H9 (cell line): ENCODE measurements around the gene STAC. TPM values are rescaled to one million over a fixed set of nuclear protein-coding genes. Genes with fewer than 3 reads are reported as not detected.

ENCODE experiments used
- DNase-seq: peaks from one replicate; pipeline ENCODE4 v3.0.0-alpha.2; 2017
- H2AFZ ChIP-seq: one replicate; pipeline ENCODE4 v1.6.1; 2013; ENCODE audit warnings: mild to moderate bottlenecking, low read length, control low read depth, moderate library complexity
- H2AK5ac ChIP-seq: 2 replicates; pipeline ENCODE4 v1.6.1; 2013; ENCODE audit warnings: low read length, control low read depth, mixed read lengths; ENCODE audit not compliant: insufficient read length
- H2BK120ac ChIP-seq: one replicate; pipeline ENCODE4 v1.6.1; 2013; ENCODE audit warnings: low read depth, mild to moderate bottlenecking, low read length, control low read depth, inconsistent platforms; ENCODE audit not compliant: poor library complexity, severe bottlenecking
- H2BK12ac ChIP-seq: 2 replicates; pipeline ENCODE4 v1.6.1; 2013; ENCODE audit warnings: low read length, control low read depth, mixed read lengths, low read depth; ENCODE audit not compliant: insufficient read length
- H2BK15ac ChIP-seq: 2 replicates; pipeline ENCODE4 v1.6.1; 2013; ENCODE audit warnings: low read depth, low read length, control low read depth
- H2BK20ac ChIP-seq: one replicate; pipeline ENCODE4 v1.6.1; 2013; ENCODE audit warnings: low read depth, mild to moderate bottlenecking, low read length, control low read depth, inconsistent platforms; ENCODE audit not compliant: poor library complexity, severe bottlenecking
- H2BK5ac ChIP-seq: 2 replicates; pipeline ENCODE4 v1.6.1; 2013; ENCODE audit warnings: low read length, control low read depth, mixed read lengths; ENCODE audit not compliant: insufficient read length
- H3K14ac ChIP-seq: 2 replicates; pipeline ENCODE4 v1.6.1; 2013; ENCODE audit warnings: low read length, control low read depth; ENCODE audit not compliant: insufficient read depth
- H3K18ac ChIP-seq: 2 replicates; pipeline ENCODE4 v1.6.1; 2013; ENCODE audit warnings: low read depth, mild to moderate bottlenecking, mixed read lengths, low read length, control low read depth; ENCODE audit not compliant: insufficient read length
- H3K23ac ChIP-seq: 2 replicates; pipeline ENCODE4 v1.6.1; 2013; ENCODE audit warnings: low read length, control low read depth, mixed read lengths, low read depth; ENCODE audit not compliant: insufficient read length
- H3K23me2 ChIP-seq: 2 replicates; pipeline ENCODE4 v1.6.1; 2013; ENCODE audit warnings: low read depth, mild to moderate bottlenecking, mixed read lengths, low read length, control low read depth; ENCODE audit not compliant: insufficient read length, poor library complexity, severe bottlenecking
- H3K27ac ChIP-seq: 2 replicates; pipeline ENCODE4 v1.5.1; 2013; ENCODE audit warnings: low read length, control low read depth, mixed read lengths, low read depth; ENCODE audit not compliant: insufficient read length
- H3K27me3 ChIP-seq: 2 replicates; pipeline ENCODE4 v1.6.1; 2013; ENCODE audit warnings: low read length, control low read depth, inconsistent platforms; ENCODE audit not compliant: insufficient read depth
- H3K4ac ChIP-seq: 2 replicates; pipeline ENCODE4 v1.6.1; 2013; ENCODE audit warnings: low read depth, mild to moderate bottlenecking, control low read depth, inconsistent platforms, low read length, moderate library complexity
- H3K4me1 ChIP-seq: 2 replicates; pipeline ENCODE4 v1.6.1; 2013; ENCODE audit warnings: low read length, control low read depth, inconsistent platforms; ENCODE audit not compliant: insufficient read depth
- H3K4me2 ChIP-seq: 2 replicates; pipeline ENCODE4 v1.6.1; 2013; ENCODE audit warnings: low read length, control low read depth, mixed read lengths; ENCODE audit not compliant: insufficient read length, insufficient read depth
- H3K56ac ChIP-seq: 2 replicates; pipeline ENCODE4 v1.6.1; 2013; ENCODE audit warnings: low read depth, mild to moderate bottlenecking, mixed read lengths, low read length, control low read depth; ENCODE audit not compliant: insufficient read length
- H3K79me1 ChIP-seq: 2 replicates; pipeline ENCODE4 v1.6.1; 2013; ENCODE audit warnings: low read depth, mild to moderate bottlenecking, moderate library complexity, low read length, control low read depth, inconsistent platforms; ENCODE audit not compliant: insufficient read depth, poor library complexity, severe bottlenecking
- H3K79me2 ChIP-seq: 2 replicates; pipeline ENCODE4 v1.6.1; 2013; ENCODE audit warnings: low read length, control low read depth, inconsistent platforms; ENCODE audit not compliant: insufficient read depth
- H3K9ac ChIP-seq: 2 replicates; pipeline ENCODE4 v1.6.1; 2013; ENCODE audit warnings: low read length, control low read depth, mixed read lengths; ENCODE audit not compliant: insufficient read length; ENCODE audit errors: extremely low read depth
- H3K9me3 ChIP-seq: one replicate; pipeline ENCODE4 v1.6.1; 2013; ENCODE audit warnings: low read depth, low read length, inconsistent platforms; ENCODE audit not compliant: control insufficient read depth
- H3T11ph ChIP-seq: one replicate; pipeline ENCODE4 v1.6.1; 2013; ENCODE audit warnings: mild to moderate bottlenecking, low read length, control low read depth, inconsistent platforms
- H4K20me1 ChIP-seq: one replicate; pipeline ENCODE4 v1.6.1; 2013; ENCODE audit not compliant: control insufficient read depth, insufficient read length, insufficient read depth
- H4K5ac ChIP-seq: 2 replicates; pipeline ENCODE4 v1.6.1; 2013; ENCODE audit warnings: low read depth, mild to moderate bottlenecking, mixed read lengths, low read length, control low read depth; ENCODE audit not compliant: insufficient read length
- H4K8ac ChIP-seq: replicated peaks from 2 replicates; pipeline ENCODE4 v1.6.1; 2013; ENCODE audit warnings: low read length, control low read depth, mixed read lengths, low read depth; ENCODE audit not compliant: insufficient read length
- H4K91ac ChIP-seq: 2 replicates; pipeline ENCODE4 v1.6.1; 2013; ENCODE audit warnings: low read depth, mild to moderate bottlenecking, moderate library complexity, mixed read lengths, low read length, control low read depth; ENCODE audit not compliant: insufficient read length
- H3K27ac Mint-ChIP-seq, 3 experiments: 2 replicates in 2 of 3; 3 replicates in 1 of 3; pipeline ENCODE4 v1.8.0; 2020 to 2021; ENCODE audit warnings: mixed read lengths in 3 of 3, mild to moderate bottlenecking in 1 of 3, moderate library complexity in 1 of 3
- H3K27me3 Mint-ChIP-seq: 2 replicates; pipeline ENCODE4 v1.8.0; 2021; ENCODE audit warnings: low read depth, mild to moderate bottlenecking, moderate library complexity, mixed read lengths
- H3K36me3 Mint-ChIP-seq, 3 experiments: 2 replicates in 2 of 3; 3 replicates in 1 of 3; pipeline ENCODE4 v1.8.0; 2020 to 2021; ENCODE audit warnings: low read depth in 3 of 3, mixed read lengths in 3 of 3; ENCODE audit not compliant: insufficient read depth in 1 of 3
- H3K4me1 Mint-ChIP-seq, 2 experiments: 2 replicates each; pipeline ENCODE4 v1.8.0; 2020; ENCODE audit warnings: mixed read lengths in 2 of 2
- H3K4me3 Mint-ChIP-seq, 2 experiments: 2 replicates in 1 of 2; 3 replicates in 1 of 2; pipeline ENCODE4 v1.8.0; 2020 to 2021; ENCODE audit warnings: mild to moderate bottlenecking in 2 of 2, mixed read lengths in 2 of 2, moderate library complexity in 1 of 2
- H3K9me3 Mint-ChIP-seq, 2 experiments: 2 replicates in 1 of 2; 3 replicates in 1 of 2; pipeline ENCODE4 v1.8.0; 2020; ENCODE audit warnings: mild to moderate bottlenecking in 2 of 2, mixed read lengths in 2 of 2, moderate library complexity in 1 of 2
- CTCF ChIP-seq: fragments of 200-600 bp; sonication (generic); conservative IDR thresholded peaks from 3 replicates; pipeline ENCODE4 v1.8.0; 2021; ENCODE audit warnings: antibody characterized with exemption, mild to moderate bottlenecking
- WGBS: extraction: QIAGEN DNeasy Blood & Tissue Kit; methylation state at CpG from one replicate; pipeline ENCODE4 v1.1.7; 2013; ENCODE audit warnings: missing lambda C conversion rate, low lambda C conversion rate, mixed read lengths; ENCODE audit not compliant: insufficient read length; ENCODE audit errors: extremely low coverage; 5-methylcytosine and 5-hydroxymethylcytosine counted together
- total RNA-seq: library from RNA; stranded (reverse); gene quantifications from 2 replicates; pipeline ENCODE4 v1.2.1, GENCODE V29; 2021

Gene STAC
- total RNA-seq, 1 experiment from 2014 or later = 3.0 TPM

GRCh38 chr3:36444909-36445308, 64.6 kb downstream of the STAC start:
- no peak overlapping the region for H4K5ac ChIP-seq
- no peaks in the 10 kb centered on the region for H4K20me1 ChIP-seq
- no peaks in the 10 kb centered on the region for H3K9me3 ChIP-seq
- DNase-seq = no peak
- Mint-ChIP-seq H3K27me3 (no peaks in the 10 kb centered on the region), H3K4me1 (peaks cover 0 to 8% of the 10 kb centered on the region in 2 experiments; a peak in 2 of 4 replicates), H3K9me3 (no peaks in the 10 kb centered on the region), H3K27ac (no peak overlapping the region), H3K36me3 (peaks cover 0 to 3% (median 2%) of the 10 kb centered on the region in 3 experiments; a peak in 4 of 7 replicates), H3K4me3 (no peak overlapping the region)
- H3K4me2 ChIP-seq = no peak overlapping the region
- H2AK5ac ChIP-seq = no peak overlapping the region
- no peak overlapping the region for H2BK20ac ChIP-seq
- no peak overlapping the region for H2BK120ac ChIP-seq
- H3K79me1 ChIP-seq = no peaks in the 10 kb centered on the region
- H3K23me2 ChIP-seq = no peaks in the 10 kb centered on the region
- no peak overlapping the region for H2AFZ ChIP-seq
- no peak overlapping the region for H2BK12ac ChIP-seq
- no peaks in the 10 kb centered on the region for H3K79me2 ChIP-seq
- no peaks in the 10 kb centered on the region; the same call in 1 of the 2 replicates for H3K4me1 ChIP-seq
- no peak overlapping the region for H3K4ac ChIP-seq
- H3K27ac ChIP-seq = no peak overlapping the region
- no peak overlapping the region for H4K91ac ChIP-seq
- H2BK15ac ChIP-seq = no peak overlapping the region
- H4K8ac ChIP-seq = no peak overlapping the region
- no peaks in the 10 kb centered on the region for H3K27me3 ChIP-seq
- H3K23ac ChIP-seq = no peak overlapping the region
- H3K18ac ChIP-seq = no peak overlapping the region
- H3K56ac ChIP-seq = no peak overlapping the region
- H3T11ph ChIP-seq = no peak overlapping the region
- no peak overlapping the region for H3K9ac ChIP-seq
- H3K14ac ChIP-seq = no peak overlapping the region
- H2BK5ac ChIP-seq = no peak overlapping the region
- WGBS = no CpG with 5 or more reads among the region's 1 CpG
- no peak for TF ChIP-seq CTCF
